PFSK-1 (cell line): ENCODE measurements around the gene USH1C.

ENCODE experiments used
- FOXP2 ChIP-seq: optimal IDR thresholded peaks from 2 replicates; pipeline ENCODE3; 2011; ENCODE audit warnings: borderline replicate concordance, control low read depth, inconsistent platforms; ENCODE audit not compliant: insufficient read depth; ENCODE audit errors: extremely low read length, extremely low read depth
- POLR2AphosphoS5 ChIP-seq: IDR thresholded peaks from 2 replicates; pipeline ENCODE4 v1.6.1; 2012; ENCODE audit warnings: low read depth, mild to moderate bottlenecking, control low read depth, low read length, moderate library complexity
- SIN3A ChIP-seq: IDR thresholded peaks from 2 replicates; pipeline ENCODE4 v1.6.1; 2012; ENCODE audit warnings: mild to moderate bottlenecking, low read length, moderate library complexity, borderline replicate concordance; ENCODE audit not compliant: insufficient read depth
- TAF1 ChIP-seq: IDR thresholded peaks from 2 replicates; pipeline ENCODE4 v1.6.1; 2012; ENCODE audit warnings: low read length, control low read depth, borderline replicate concordance; ENCODE audit not compliant: insufficient read depth
- TF ChIP-seq, protein P1 (sequence below), 2 experiments: IDR thresholded peaks; 2 replicates each; pipeline versions ENCODE4 v1.6.1 to v1.8.0; 2011 to 2012; ENCODE audit warnings: low read depth in 2 of 2, low read length in 2 of 2, control low read depth in 1 of 2, inconsistent platforms in 1 of 2, mild to moderate bottlenecking in 1 of 2, moderate library complexity in 1 of 2; ENCODE audit not compliant: insufficient read depth in 1 of 2

USH1C gene

GRCh38 chr11:17552392-17553248 lies 8.4 kb upstream of the USH1C start:
- TF ChIP-seq SIN3A (no peak), TAF1 (no peak), POLR2AphosphoS5 (no peak), FOXP2 (no peak)
- TF ChIP-seq, protein P1, sequence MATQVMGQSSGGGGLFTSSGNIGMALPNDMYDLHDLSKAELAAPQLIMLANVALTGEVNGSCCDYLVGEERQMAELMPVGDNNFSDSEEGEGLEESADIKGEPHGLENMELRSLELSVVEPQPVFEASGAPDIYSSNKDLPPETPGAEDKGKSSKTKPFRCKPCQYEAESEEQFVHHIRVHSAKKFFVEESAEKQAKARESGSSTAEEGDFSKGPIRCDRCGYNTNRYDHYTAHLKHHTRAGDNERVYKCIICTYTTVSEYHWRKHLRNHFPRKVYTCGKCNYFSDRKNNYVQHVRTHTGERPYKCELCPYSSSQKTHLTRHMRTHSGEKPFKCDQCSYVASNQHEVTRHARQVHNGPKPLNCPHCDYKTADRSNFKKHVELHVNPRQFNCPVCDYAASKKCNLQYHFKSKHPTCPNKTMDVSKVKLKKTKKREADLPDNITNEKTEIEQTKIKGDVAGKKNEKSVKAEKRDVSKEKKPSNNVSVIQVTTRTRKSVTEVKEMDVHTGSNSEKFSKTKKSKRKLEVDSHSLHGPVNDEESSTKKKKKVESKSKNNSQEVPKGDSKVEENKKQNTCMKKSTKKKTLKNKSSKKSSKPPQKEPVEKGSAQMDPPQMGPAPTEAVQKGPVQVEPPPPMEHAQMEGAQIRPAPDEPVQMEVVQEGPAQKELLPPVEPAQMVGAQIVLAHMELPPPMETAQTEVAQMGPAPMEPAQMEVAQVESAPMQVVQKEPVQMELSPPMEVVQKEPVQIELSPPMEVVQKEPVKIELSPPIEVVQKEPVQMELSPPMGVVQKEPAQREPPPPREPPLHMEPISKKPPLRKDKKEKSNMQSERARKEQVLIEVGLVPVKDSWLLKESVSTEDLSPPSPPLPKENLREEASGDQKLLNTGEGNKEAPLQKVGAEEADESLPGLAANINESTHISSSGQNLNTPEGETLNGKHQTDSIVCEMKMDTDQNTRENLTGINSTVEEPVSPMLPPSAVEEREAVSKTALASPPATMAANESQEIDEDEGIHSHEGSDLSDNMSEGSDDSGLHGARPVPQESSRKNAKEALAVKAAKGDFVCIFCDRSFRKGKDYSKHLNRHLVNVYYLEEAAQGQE (IDR thresholded peaks at IDR 0.05; ENCODE audit: insufficient read depth in 1 of 2, low read depth in 2 of 2, low read length in 2 of 2) = no peak

- TF ChIP-seq, protein P1 (IDR thresholded peaks at IDR 0.05; ENCODE audit: insufficient read depth in 1 of 2, low read depth in 2 of 2, low read length in 2 of 2) = no peak
- TF ChIP-seq FOXP2 (no peak), POLR2AphosphoS5 (no peak), TAF1 (no peak), SIN3A (no peak)
Observed at GRCh38 chr11:17552041-17552355, 7.8 kb upstream of the USH1C start.

DNA sequence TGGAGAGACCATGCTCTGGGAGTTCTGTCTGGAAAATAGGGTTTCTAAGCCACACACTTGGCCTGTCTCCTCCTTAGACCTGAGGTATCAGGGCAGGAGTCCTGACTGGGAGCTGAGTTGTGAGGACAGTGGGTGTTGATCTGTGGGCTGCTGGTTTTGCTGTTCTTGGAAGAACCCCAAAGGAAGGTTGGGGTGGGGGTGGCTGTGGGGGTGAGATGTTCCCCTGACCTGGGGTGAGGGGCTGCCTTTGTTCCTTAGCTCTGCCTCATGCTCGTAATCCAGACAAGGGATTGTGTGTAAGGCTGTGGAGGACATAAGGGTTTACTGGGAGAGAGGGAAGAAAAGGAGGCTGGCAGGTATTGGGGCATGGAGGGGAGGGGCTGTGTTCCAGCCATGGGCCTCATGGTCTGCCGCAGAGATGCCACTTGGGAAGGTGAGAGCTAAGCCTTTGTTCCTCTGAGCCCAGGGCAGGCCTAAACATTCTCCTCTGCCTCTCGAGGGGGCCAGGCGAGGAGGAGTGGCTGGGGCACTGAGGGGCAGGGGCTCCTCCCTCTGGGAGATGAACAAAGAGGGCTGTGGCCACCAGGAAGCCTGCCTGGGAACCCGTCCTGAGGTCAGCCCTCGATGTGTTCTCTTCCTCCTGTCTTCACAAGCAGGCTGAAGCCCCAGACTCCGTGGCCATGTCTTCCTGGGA lies 7.3 kb upstream of the USH1C start:
- no peak for TF ChIP-seq SIN3A
- no peak for TF ChIP-seq POLR2AphosphoS5
- no peak for TF ChIP-seq TAF1
- TF ChIP-seq FOXP2 = no peak

DNA sequence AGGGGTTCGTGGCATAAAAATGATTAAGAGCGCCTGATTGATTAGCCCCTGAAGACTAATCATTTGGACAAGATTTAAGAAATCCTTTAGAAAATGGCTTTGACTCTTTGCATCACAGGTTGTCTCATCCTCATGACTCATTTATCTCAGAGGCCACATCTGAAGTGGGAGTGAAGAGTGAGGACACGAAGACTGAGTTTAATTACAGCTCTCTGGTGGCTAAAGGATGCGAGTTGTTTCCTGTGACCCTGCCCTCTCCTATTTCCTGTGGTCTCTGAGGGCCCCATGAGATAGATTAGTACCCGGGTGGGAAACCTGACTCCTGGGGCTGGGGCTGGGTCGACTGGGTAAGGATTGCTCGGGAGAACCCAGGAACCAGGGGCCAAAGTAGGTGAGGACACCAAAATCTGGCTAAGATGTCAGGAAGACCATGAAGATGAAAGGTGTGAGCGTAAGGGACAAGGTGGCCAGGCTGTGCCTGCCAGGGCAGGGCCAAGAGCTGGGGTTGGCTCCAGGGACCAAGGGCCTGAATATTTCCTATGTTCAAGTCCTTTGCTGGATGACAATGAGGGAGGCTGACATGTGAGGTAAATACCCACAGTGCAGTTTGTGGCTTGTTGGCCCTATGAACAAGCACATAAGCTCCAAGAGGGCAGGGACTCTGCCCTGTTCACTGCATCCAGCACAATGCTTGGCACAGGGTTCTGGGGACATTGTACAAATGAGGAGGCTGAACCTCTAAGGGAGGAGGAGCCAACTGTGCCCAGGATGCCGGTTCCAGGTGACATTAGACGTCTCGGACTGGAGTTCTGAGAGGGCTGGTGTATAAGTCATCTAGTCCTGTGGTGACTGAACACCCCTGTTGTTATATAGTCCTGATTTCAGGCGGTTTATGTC lies 6.5 kb upstream of the USH1C start:
- TF ChIP-seq, protein P1 (IDR thresholded peaks at IDR 0.05; ENCODE audit: insufficient read depth in 1 of 2, low read depth in 2 of 2, low read length in 2 of 2) = no peak
- TF ChIP-seq SIN3A = no peak
- TF ChIP-seq POLR2AphosphoS5 = no peak
- no peak for TF ChIP-seq FOXP2
- no peak for TF ChIP-seq TAF1

- TF ChIP-seq SIN3A (no peak), FOXP2 (no peak), TAF1 (no peak), POLR2AphosphoS5 (no peak)
- TF ChIP-seq, protein P1 (IDR thresholded peaks at IDR 0.05; ENCODE audit: insufficient read depth in 1 of 2, low read depth in 2 of 2, low read length in 2 of 2) = no peak
Observed at GRCh38 chr11:17548444-17548843, 4.2 kb upstream of the USH1C start.
